GM18517 (cell line): Measurements from ENCODE around the gene PCDHB11.
"Not testable (repeated sequence)": the region's sequence is repeated elsewhere in the genome, so short reads cannot be mapped to it uniquely, and the experiment has no call there.

ENCODE experiments used
- ATAC-seq: cut with Tn5 transposase; IDR thresholded peaks from one replicate; pipeline ENCODE4 v1.9.1; 2021; ENCODE audit warnings: mild to moderate bottlenecking, moderate library complexity; ENCODE audit not compliant: unreplicated experiment

The PCDHB11 gene

DNA sequence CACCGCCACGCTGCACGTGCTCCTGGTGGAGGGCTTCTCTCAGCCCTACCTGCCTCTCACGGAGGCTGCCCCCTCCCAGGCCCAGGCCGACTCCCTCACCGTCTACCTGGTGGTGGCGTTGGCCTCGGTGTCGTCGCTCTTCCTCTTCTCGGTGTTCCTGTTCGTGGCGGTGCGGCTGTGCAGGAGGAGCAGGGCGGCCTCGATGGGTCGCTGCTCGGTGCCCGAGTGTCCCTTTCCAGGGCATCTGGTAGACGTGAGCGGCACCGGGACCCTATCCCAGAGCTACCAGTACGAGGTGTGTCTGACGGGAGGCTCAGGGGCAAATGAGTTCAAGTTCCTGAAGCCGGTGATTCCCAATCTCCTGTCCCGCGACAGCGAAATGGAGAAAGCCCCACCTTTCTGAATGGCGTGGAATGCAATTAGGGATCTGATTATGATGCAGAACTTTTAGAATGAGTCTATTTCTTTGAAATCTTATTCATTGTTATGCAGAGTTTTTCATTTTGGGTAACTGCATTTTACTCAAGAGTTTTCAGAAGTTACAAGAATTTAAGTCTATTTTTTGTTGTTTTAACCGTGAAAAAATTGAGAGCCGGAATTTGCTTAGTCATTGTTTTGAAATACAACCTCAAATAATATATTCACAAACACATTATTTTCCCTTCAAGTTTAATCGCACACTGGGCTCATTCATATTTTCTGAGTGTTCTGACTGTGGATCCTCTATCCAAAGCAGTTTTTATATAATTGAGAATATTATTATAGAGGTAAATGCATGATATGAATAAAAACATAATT, 37.3 kb downstream of the PCDHB11 start:
- no peak for ATAC-seq

DNA sequence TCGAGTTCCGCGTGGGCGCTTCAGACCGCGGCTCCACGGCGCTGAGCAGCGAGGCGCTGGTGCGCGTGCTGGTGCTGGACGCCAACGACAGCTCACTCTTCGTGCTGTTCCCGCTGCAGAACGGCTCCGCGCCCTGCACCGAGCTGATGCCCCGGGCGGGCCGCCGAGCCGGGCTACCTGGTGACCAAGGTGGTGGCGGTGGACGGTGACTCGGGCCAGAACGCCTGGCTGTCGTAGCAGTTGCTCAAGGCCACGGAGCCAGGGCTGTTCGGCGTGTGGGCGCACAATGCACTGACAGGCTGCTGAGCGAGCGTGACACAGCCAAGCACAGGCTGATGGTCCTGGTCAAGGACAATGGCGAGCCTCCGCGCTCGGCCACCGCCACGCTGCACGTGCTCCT, 42.1 kb downstream of the PCDHB11 start:
- ATAC-seq = no peak

DNA sequence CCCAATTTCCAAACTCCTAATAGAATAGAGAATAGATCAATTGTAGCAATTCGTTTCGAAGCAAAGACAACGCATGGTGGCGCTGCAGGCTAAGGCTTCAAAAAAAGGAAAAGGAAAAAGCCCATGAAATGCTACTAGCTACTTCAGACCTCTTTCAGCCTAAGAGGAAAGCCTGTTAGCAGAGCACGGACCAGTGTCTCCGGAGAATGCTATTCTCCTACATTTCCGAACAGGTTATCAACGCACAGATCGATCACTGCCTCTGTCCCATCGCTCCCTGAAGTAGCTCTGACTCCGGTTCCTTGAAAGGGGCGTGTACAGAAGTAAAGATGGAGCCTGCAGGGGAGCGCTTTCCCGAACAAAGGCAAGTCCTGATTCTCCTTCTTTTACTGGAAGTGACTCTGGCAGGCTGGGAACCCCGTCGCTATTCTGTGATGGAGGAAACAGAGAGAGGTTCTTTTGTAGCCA, 45.9 kb downstream of the PCDHB11 start, which contains the start of gene PCDHB15:
PCDHB15 (plus strand) TSS at position 146 of the 468 bp plus-strand sequence; CDS start at position 330, 184 bp downstream.
- no peak for ATAC-seq

DNA sequence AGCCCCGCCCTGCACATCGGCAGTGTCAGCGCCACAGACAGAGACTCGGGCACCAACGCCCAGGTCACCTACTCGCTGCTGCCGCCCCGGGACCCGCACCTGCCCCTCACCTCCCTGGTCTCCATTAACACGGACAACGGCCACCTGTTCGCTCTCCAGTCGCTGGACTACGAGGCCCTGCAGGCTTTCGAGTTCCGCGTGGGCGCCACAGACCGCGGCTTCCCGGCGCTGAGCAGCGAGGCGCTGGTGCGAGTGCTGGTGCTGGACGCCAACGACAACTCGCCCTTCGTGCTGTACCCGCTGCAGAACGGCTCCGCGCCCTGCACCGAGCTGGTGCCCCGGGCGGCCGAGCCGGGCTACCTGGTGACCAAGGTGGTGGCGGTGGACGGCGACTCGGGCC, 47.5 kb downstream of the PCDHB11 start:
- not testable (repeated sequence) for ATAC-seq

DNA sequence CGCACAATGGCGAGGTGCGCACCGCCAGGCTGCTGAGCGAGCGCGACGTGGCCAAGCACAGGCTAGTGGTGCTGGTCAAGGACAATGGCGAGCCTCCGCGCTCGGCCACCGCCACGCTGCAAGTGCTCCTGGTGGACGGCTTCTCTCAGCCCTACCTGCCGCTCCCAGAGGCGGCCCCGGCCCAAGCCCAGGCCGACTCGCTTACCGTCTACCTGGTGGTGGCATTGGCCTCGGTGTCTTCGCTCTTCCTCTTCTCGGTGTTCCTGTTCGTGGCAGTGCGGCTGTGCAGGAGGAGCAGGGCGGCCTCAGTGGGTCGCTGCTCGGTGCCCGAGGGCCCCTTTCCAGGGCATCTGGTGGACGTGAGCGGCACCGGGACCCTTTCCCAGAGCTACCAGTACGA, 48.0 kb downstream of the PCDHB11 start:
- ATAC-seq = not testable (repeated sequence)

DNA sequence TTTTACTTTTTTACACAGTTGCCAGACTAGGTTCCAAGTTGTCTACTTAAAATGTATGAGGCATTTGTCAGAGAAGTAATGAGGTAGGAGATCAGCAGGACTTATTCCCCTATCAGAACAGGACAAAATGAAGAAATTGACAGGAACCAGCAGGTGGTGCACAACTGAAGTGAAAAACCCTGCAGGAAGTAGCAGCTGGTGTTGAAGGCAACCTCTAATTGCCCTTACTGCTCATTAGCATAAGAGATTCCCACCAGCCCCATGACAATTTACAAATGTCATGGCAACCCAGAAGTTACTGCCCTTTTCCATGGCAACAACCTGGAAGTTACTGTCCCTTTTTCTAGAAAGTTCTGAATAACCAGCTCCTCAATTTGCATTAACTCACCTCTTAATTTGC, 51.1 kb downstream of the PCDHB11 start:
- no peak for ATAC-seq
